ENCODE data around the gene CDC14B. TPM values are rescaled to one million over a fixed set of nuclear protein-coding genes. Genes with fewer than 3 reads are reported as not detected.

Gene CDC14B
- total and polyA plus RNA-seq, 2 donors (not counting 1 experiment from before 2014, with no cell fraction given) = 2.8 to 8.5 TPM

GRCh38 chr9:96668868-96669534, 49.4 kb upstream of the CDC14B start:
- peaks cover 0 to 9% (median 0%) of the 10 kb centered on the region in 3 donors for H3K9me3 ChIP-seq (ENCODE audit: control extremely low read depth in 1 of 3, control insufficient read depth in 2 of 3, insufficient read depth in 1 of 3, low read length in 2 of 3)
- H3K9me3 Mint-ChIP-seq (ENCODE audit: insufficient read depth) = no peaks in the 10 kb centered on the region
- H3K4me2 ChIP-seq (replicated peaks; ENCODE audit: low read depth, low read length, poor library complexity, severe bottlenecking) = no peak overlapping the region
- H3K27ac Mint-ChIP-seq = no peak overlapping the region
- DNase-seq (no peak), ATAC-seq (ENCODE audit: low read depth) (no peak)
- intact Hi-C loops (cut with micrococcal nuclease) = no loop called here
- WGBS (ENCODE audit: insufficient coverage) = 96% methylated on average over 7 of the region's 20 CpGs
- H3K9ac ChIP-seq (ENCODE audit: low read length) = no peak overlapping the region
- H3K4me1 Mint-ChIP-seq = no peaks in the 10 kb centered on the region
- H3K27me3 Mint-ChIP-seq = peaks cover 16% of the 10 kb centered on the region
- no peak overlapping the region for H3K4me3 ChIP-seq (ENCODE audit: control extremely low read depth in 1 of 5, extremely low read depth in 1 of 5, insufficient read depth in 1 of 5, low read depth in 2 of 5, low read length in 4 of 5)
- H3K36me3 ChIP-seq (replicated peaks in 1 of 2; ENCODE audit: control extremely low read depth in 1 of 2, control insufficient read depth in 1 of 2, extremely low read depth in 1 of 2, insufficient read depth in 2 of 2, low read length in 1 of 2) = no peaks in the 10 kb centered on the region
- TF ChIP-seq EZH2 (IDR thresholded peaks at IDR 0.05; ENCODE audit: borderline replicate concordance, insufficient read depth, low read depth, low read length, poor library complexity, severe bottlenecking) = no peak
- no peak for TF ChIP-seq CTCF (IDR thresholded peaks at IDR 0.05)
- H3K4me1 ChIP-seq (ENCODE audit: control insufficient read depth in 2 of 2, insufficient read depth in 2 of 2, low read length in 2 of 2) = no peaks in the 10 kb centered on the region
- H3K4me3 Mint-ChIP-seq = no peak overlapping the region
- peaks cover 0 to 5% (median 0%) of the 10 kb centered on the region in 4 experiments for H3K27me3 ChIP-seq (replicated peaks in 1 of 4; ENCODE audit: control extremely low read depth in 1 of 4, control insufficient read depth in 3 of 4, insufficient read depth in 4 of 4, low read length in 3 of 4)
- CTCF ChIA-PET = interaction anchor here (1.5 kb wide), 1 partner anchor 342 kb away, joined by 11 read pairs; no protein-coding TSS in a partner anchor
- POLR2A ChIA-PET = no interaction called here
- H4K20me1 ChIP-seq (ENCODE audit: control insufficient read depth, insufficient read depth, low read length, poor library complexity, severe bottlenecking) = no peaks in the 10 kb centered on the region
- H2AFZ ChIP-seq (ENCODE audit: insufficient read depth, low read depth, low read length, poor library complexity, severe bottlenecking) = no peak overlapping the region
- H3K79me2 ChIP-seq (ENCODE audit: control insufficient read depth, insufficient read depth, low read length) = no peaks in the 10 kb centered on the region
- no peak overlapping the region for H3K27ac ChIP-seq (ENCODE audit: low read length in 2 of 2)

DNA sequence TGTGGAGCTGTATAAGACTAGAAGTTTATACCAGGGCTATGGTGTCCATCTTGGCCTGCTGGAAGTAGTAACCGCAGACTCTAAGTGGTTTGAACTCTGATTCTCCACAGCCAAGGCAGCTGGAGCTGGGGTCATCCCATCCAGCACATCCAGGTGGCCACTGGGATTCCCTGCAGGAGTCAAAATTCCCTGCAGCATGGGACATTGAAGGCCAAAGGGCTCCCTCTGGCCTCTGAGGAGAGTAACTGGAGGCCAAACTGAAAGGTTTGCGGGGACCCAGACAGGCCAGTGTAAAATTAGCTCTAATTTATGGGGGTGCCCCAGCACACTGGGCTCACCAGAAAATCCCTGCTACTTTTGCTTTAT, 47.7 kb upstream of the CDC14B start:
- ATAC-seq (ENCODE audit: low read depth) = no peak
- H3K36me3 ChIP-seq (replicated peaks in 1 of 2; ENCODE audit: control extremely low read depth in 1 of 2, control insufficient read depth in 1 of 2, extremely low read depth in 1 of 2, insufficient read depth in 2 of 2, low read length in 1 of 2) = no peaks in the 10 kb centered on the region
- no peak overlapping the region for H3K27ac ChIP-seq (ENCODE audit: low read length in 2 of 2)
- H3K9ac ChIP-seq (ENCODE audit: low read length) = no peak overlapping the region
- Mint-ChIP-seq H3K27me3 (peaks cover 14% of the 10 kb centered on the region), H3K27ac (no peak overlapping the region), H3K9me3 (ENCODE audit: insufficient read depth) (no peaks in the 10 kb centered on the region), H3K4me1 (no peaks in the 10 kb centered on the region), H3K4me3 (no peak overlapping the region)
- H3K4me2 ChIP-seq (replicated peaks; ENCODE audit: low read depth, low read length, poor library complexity, severe bottlenecking) = no peak overlapping the region
- no peaks in the 10 kb centered on the region for H3K9me3 ChIP-seq (ENCODE audit: control extremely low read depth in 1 of 3, control insufficient read depth in 2 of 3, insufficient read depth in 1 of 3, low read length in 2 of 3)
- no peaks in the 10 kb centered on the region for H3K4me1 ChIP-seq (ENCODE audit: control insufficient read depth in 2 of 2, insufficient read depth in 2 of 2, low read length in 2 of 2)
- DNase-seq = no peak
- 100% methylated on average over 2 of the region's 2 CpGs for WGBS (ENCODE audit: insufficient coverage)
- no peaks in the 10 kb centered on the region for H4K20me1 ChIP-seq (ENCODE audit: control insufficient read depth, insufficient read depth, low read length, poor library complexity, severe bottlenecking)
- H3K79me2 ChIP-seq (ENCODE audit: control insufficient read depth, insufficient read depth, low read length) = no peaks in the 10 kb centered on the region
- no peak overlapping the region for H3K4me3 ChIP-seq (ENCODE audit: control extremely low read depth in 1 of 5, extremely low read depth in 1 of 5, insufficient read depth in 1 of 5, low read depth in 2 of 5, low read length in 4 of 5)
- intact Hi-C loops (cut with micrococcal nuclease) = no loop called here
- TF ChIP-seq CTCF (IDR thresholded peaks at IDR 0.05) = no peak
- TF ChIP-seq EZH2 (IDR thresholded peaks at IDR 0.05; ENCODE audit: borderline replicate concordance, insufficient read depth, low read depth, low read length, poor library complexity, severe bottlenecking) = no peak
- ChIA-PET POLR2A (no interaction called here), CTCF (interaction anchor here (0.7 to 3.6 kb wide), 5 partner anchors 13 to 353 kb away, joined by 3 to 61 read pairs (median 4); no protein-coding TSS in a partner anchor)
- no peak overlapping the region for H2AFZ ChIP-seq (ENCODE audit: insufficient read depth, low read depth, low read length, poor library complexity, severe bottlenecking)
- peaks cover 0 to 4% (median 0%) of the 10 kb centered on the region in 4 experiments for H3K27me3 ChIP-seq (replicated peaks in 1 of 4; ENCODE audit: control extremely low read depth in 1 of 4, control insufficient read depth in 3 of 4, insufficient read depth in 4 of 4, low read length in 3 of 4)

All from B cell (primary cell).